SU-DHL-6 (cell line): ENCODE results near the gene KDM3B.

Experiments
- CTCF ChIP-seq: fragments of 200-600 bp; sonication (generic); IDR thresholded peaks from one replicate; pipeline ENCODE4 v1.5.1; 2017; ENCODE audit warnings: antibody characterized with exemption, mild to moderate bottlenecking, low read length, moderate library complexity; ENCODE audit not compliant: insufficient read depth, poor library complexity, severe bottlenecking
- EZH2phosphoT487 ChIP-seq: fragments of 200-600 bp; sonication (generic), shearing (Covaris generic); conservative IDR thresholded peaks from 2 replicates; pipeline ENCODE4 v1.6.1; 2018; ENCODE audit warnings: mild to moderate bottlenecking, antibody characterized with exemption, low read length, moderate library complexity, mixed read lengths

DNA sequence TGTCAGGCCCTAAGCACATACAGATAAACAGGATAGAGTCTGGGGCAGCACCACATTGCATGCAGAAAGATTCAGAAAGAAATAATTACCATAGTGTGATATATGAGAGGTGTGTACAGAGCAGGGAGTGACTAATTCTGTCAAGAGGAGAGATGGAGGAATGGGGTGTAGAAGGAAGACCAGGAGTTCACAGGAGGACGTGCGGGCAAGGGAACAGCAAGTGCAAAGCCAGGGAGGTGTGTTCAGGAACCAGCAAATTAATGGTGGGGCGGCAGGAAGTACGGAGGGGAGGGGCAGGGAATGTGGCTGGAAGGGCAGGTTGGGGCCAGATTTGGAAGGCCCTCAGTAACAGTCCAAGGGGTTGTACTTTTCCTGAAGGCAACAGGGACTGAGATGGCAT, 130.2 kb downstream of the KDM3B start:
- TF ChIP-seq EZH2phosphoT487, result no peak
- no peak for TF ChIP-seq CTCF
